GM12873 (cell line): ENCODE results near the gene TUBA8.

ENCODE experiments used
- TF ChIP-seq, protein P1 (sequence below): IDR thresholded peaks from 2 replicates; pipeline ENCODE4 v1.5.1; 2012; ENCODE audit warnings: low read depth, mild to moderate bottlenecking, moderate library complexity, low read length, control low read depth; ENCODE audit not compliant: insufficient read depth; ENCODE audit errors: missing control alignments

The TUBA8 gene

DNA sequence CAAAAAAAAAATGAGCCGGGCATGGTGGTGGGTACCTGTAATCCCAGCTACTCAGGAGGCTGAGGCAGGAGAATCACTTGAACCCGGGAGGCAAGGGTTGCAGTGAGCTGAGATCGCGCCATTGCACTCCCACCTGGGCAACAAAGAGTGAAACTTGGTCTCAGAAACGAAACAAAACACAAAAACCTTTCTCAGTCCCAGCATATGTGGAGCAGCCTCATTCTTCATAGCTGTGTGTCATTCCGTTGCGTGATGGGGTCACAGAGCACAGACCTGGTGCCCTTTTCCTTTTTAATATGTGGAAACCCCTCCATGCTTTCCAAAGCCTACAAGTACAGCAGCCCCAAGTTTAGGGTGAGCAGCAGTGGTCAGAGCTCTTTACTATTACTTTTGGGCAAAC, 19.1 kb upstream of the TUBA8 start:
- TF ChIP-seq, protein P1, sequence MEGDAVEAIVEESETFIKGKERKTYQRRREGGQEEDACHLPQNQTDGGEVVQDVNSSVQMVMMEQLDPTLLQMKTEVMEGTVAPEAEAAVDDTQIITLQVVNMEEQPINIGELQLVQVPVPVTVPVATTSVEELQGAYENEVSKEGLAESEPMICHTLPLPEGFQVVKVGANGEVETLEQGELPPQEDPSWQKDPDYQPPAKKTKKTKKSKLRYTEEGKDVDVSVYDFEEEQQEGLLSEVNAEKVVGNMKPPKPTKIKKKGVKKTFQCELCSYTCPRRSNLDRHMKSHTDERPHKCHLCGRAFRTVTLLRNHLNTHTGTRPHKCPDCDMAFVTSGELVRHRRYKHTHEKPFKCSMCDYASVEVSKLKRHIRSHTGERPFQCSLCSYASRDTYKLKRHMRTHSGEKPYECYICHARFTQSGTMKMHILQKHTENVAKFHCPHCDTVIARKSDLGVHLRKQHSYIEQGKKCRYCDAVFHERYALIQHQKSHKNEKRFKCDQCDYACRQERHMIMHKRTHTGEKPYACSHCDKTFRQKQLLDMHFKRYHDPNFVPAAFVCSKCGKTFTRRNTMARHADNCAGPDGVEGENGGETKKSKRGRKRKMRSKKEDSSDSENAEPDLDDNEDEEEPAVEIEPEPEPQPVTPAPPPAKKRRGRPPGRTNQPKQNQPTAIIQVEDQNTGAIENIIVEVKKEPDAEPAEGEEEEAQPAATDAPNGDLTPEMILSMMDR: no peak

DNA sequence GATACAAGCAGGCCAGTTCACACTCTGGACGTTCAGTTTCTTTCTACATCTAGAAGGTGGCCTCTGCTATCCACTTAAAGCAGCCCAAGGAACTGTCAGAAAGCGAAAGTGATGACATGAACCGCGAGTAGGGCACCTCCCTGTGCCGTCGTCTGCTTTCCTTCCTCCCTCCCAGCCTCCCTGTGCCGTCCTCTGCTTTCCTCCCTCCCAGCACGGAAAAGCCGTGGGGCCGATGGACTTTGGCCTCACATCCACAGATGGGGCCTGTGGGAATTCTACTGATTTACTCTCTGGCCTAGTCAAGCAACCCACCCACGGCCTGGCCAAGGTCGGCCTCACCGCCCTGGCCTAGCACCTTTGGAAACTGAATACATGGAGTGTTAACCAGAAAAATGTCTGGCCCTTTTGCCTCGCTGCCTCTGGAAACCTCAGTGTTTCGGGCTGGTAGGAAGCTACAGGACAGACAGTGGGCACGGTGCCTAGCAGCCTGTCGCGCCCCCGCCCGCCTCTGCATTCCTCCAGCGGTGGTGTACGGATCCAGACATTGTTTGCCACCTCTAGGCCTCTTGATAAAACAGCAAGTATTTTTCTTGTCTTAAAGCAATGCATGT, 18.6 kb upstream of the TUBA8 start:
- TF ChIP-seq, protein P1: no peak

DNA sequence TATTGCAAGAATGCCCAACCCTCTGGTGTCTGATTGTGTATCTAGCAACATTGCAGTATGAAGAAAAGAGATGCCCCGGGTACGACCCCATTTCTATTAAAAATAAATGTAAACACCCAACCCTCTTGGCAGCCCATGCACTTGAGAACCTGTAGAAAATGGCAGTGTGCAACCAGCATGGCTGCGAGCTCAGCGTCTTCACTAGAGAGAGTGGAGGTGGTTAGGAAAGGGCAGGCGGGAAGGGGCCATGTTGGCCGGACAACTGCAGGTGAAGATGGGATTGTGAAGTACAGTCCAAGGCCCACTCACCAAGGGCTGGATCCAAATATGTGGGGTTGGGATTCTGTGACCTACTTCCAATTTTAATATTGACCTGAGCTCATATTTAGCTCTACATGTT, 16.9 kb upstream of the TUBA8 start:
- TF ChIP-seq, protein P1: no peak

DNA sequence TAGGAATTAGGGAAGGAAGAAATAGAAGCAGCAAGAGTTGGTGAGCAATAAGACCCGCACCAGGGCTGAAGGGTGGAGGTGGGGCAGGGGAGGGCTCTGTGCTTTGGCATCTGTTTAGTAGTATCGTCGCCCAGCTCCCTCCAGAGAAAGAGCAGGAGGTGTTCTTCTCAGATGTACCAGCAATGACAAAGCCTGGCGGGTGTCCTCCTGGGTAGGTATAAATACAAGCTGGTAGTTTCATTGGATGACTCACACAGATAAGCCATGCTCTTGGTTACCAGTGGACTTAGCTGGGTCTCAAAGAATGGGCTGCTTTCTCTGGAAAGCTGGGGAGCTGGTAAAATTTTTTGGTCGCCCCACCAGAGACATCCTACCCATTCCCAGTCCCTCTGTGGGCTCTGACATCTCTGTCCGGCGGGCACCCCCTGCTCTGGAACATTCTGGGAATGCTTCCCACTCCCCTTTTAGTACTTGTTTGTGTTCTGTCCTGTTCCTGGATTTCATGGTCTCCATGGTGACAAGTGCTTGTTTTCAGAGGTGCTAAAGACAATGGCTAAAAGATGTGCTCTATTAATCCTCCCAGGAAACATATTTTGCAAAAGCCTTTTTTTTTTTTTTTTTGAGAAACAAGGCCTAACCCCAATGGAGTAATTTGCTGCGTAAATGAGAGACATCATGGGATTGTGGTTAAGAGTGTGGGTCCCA, 15.4 kb upstream of the TUBA8 start:
- TF ChIP-seq, protein P1: no peak

DNA sequence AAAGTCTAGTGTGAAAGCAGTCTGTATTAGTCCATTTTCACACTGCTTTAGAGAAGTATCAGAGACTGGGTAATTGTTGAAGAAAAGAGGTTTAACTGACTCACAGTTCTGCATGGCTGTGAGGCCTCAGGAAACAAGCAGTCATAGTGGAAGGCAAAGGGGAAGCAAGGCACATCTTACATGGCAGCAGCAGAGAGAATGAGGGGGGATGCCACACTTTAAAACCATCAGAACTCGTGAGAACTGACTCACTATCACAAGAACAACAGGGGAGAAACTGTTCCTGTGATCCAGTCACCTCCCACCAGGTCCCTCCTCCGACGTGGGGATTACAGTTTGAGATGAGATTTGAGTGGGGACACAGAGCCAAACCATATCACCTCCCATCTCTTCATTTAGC, 13.8 kb upstream of the TUBA8 start:
- TF ChIP-seq, protein P1: no peak

DNA sequence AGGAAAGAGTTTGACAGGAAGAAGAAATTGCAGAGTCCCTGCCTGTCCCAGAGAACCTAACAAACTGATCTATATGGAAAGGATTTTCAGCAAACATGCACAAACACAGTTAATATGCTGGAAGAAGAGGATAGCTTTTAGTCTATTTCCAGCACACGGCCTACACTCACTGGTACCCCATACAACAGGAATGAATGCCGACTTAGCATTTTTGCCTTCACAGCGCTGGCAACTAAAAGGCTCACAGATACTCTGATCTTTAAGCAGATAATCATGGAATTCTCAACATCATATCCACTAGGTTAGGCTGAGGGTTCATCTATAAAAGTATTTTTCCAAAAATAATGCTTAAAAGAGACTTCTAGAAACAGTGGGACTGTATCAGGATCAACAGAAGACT, 9.8 kb upstream of the TUBA8 start:
- TF ChIP-seq, protein P1: no peak

DNA sequence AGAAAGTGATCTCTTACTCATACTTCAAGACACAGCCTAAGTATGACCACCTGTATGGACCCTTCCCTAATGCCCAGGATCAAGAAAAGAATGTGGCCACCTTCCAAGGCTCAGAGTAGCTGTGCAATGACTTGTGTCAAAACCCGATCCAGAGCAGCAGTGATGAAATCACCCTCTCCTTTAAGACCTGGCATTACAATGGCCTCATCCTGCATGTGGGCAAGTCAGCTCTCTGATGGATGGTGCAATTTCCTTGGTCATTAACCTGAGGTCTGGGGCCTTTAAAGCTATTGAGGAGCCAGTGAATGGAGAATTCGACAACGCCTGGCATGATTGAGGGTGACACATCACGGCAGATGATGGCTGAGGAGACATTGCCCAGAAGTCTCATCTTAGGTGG, 9.1 kb upstream of the TUBA8 start:
- TF ChIP-seq, protein P1: no peak
